GM12878 (cell line): ENCODE results near the gene TLR9. TPM values are rescaled to one million over a fixed set of nuclear protein-coding genes. Genes with fewer than 3 reads are reported as not detected.

ENCODE experiments used
- ATAC-seq: fragments of 200-7000 bp; cut with Tn5 transposase; 3 replicates; pipeline ENCODE4 v1.9.1; 2020; ENCODE audit warnings: mild to moderate bottlenecking, moderate library complexity
- BruUV-seq: library from RNA; stranded (reverse); fragments of 400-500 nt; replicated peaks from 2 replicates; lab custom pipeline; 2021; lab: Mats Ljungman, UMichigan
- CTCF ChIA-PET: fragments of 300-600 bp; sonication (Branson Sonifier 250); formaldehyde crosslinking; extraction: SDS; loops from one replicate; lab custom pipeline; 2021; ENCODE audit warnings: inconsistent platforms; lab: Yijun Ruan, JAX
- POLR2A ChIA-PET: fragments of 350-600 bp; formaldehyde crosslinking; extraction: SDS; loops from one replicate; lab custom pipeline; 2021; ENCODE audit warnings: inconsistent platforms; lab: Charles Lee
- RAD21 ChIA-PET: fragments of 300-600 bp; sonication (Branson Sonifier 250); formaldehyde crosslinking; loops from one replicate; lab custom pipeline; 2023; ENCODE audit warnings: antibody characterized with exemption; ENCODE audit not compliant: unreplicated experiment; lab: Charles Lee
- SMC1A ChIA-PET: fragments of 300-600 bp; sonication (Branson Sonifier 250); formaldehyde crosslinking; loops from one replicate; lab custom pipeline; 2023; ENCODE audit not compliant: unreplicated experiment, uncharacterized antibody; lab: Charles Lee
- DNase-seq: peaks from one replicate; pipeline ENCODE4 v3.0.0-alpha.2; 2011; ENCODE audit warnings: low read depth, low spot score
- FAIRE-seq: peaks from 3 replicates; lab custom pipeline; 2011; peaks lifted over from hg19 to GRCh38; lab: Jason Lieb, UNC
- H2AFZ ChIP-seq: 2 replicates; pipeline ENCODE4 v1.6.0; 2011; ENCODE audit warnings: low read depth, low read length, control low read depth; ENCODE audit not compliant: control insufficient read depth
- H3K27ac ChIP-seq: 2 replicates; pipeline ENCODE4 v1.5.1; 2011; ENCODE audit warnings: control low read depth; ENCODE audit not compliant: control insufficient read depth, insufficient read depth
- H3K27me3 ChIP-seq, 2 experiments: replicated peaks in 1 of 2; 2 replicates each; pipeline versions ENCODE4 v1.6.0 to v1.6.1; 2011; ENCODE audit warnings: low read length in 1 of 2; ENCODE audit not compliant: control insufficient read depth in 2 of 2, insufficient read depth in 2 of 2
- H3K36me3 ChIP-seq, 2 experiments: 2 replicates each; pipeline ENCODE4 v1.5.1; 2011; ENCODE audit warnings: low read length in 1 of 2; ENCODE audit not compliant: control insufficient read depth in 2 of 2, insufficient read depth in 2 of 2
- H3K4me1 ChIP-seq: 2 replicates; pipeline ENCODE4 v1.6.1; 2011; ENCODE audit warnings: mild to moderate bottlenecking, low read length, moderate library complexity, mixed read lengths; ENCODE audit not compliant: control insufficient read depth, insufficient read depth
- H3K4me2 ChIP-seq: 2 replicates; pipeline ENCODE4 v1.6.0; 2011; ENCODE audit warnings: control low read depth; ENCODE audit not compliant: control insufficient read depth, insufficient read depth
- H3K4me3 ChIP-seq: fragments of 200-600 bp; sonication (generic); 2 replicates; pipeline ENCODE4 v1.5.1; 2016
- H3K79me2 ChIP-seq: 2 replicates; pipeline ENCODE4 v1.6.0; 2011; ENCODE audit warnings: low read length; ENCODE audit not compliant: control insufficient read depth, insufficient read depth
- H3K9ac ChIP-seq: 2 replicates; pipeline ENCODE4 v1.8.0; 2011; ENCODE audit warnings: low read length, control low read depth, mixed read lengths; ENCODE audit not compliant: control insufficient read depth, insufficient read depth
- H3K9me3 ChIP-seq: replicated peaks from 3 replicates; pipeline ENCODE4 v1.5.1; 2011; ENCODE audit warnings: mild to moderate bottlenecking, low read length; ENCODE audit not compliant: control insufficient read depth, insufficient read depth
- H4K20me1 ChIP-seq: 2 replicates; pipeline ENCODE4 v1.6.0; 2011; ENCODE audit not compliant: control insufficient read depth, insufficient read depth
- CBX3 ChIP-seq: fragments of 200-600 bp; sonication (generic); IDR thresholded peaks from 2 replicates; pipeline ENCODE4 v1.6.1; 2016; ENCODE audit warnings: low read depth, borderline replicate concordance
- ETV6 ChIP-seq, 2 experiments: fragments of 450-650 bp in 1 of 2; IDR thresholded peaks in 1 of 2; conservative IDR thresholded peaks in 1 of 2; 2 replicates each; pipeline ENCODE4 v1.6.1; 2014; ENCODE audit warnings: antibody characterized with exemption in 1 of 2, borderline replicate concordance in 1 of 2, low read depth in 1 of 2, mild to moderate bottlenecking in 1 of 2, moderate library complexity in 1 of 2
- KDM1A ChIP-seq: fragments of 200-600 bp; sonication (generic); IDR thresholded peaks from 2 replicates; pipeline ENCODE4 v1.6.1; 2016; ENCODE audit warnings: borderline replicate concordance
- RBBP5 ChIP-seq: fragments of 200-600 bp; sonication (generic); conservative IDR thresholded peaks from 2 replicates; pipeline ENCODE4 v1.6.1; 2016
- RELB ChIP-seq: fragments of 450-650 bp; IDR thresholded peaks from 2 replicates; pipeline ENCODE4 v1.6.1; 2017; ENCODE audit warnings: low read depth, mild to moderate bottlenecking, moderate library complexity
- REST ChIP-seq: IDR thresholded peaks from 2 replicates; pipeline ENCODE4 v1.6.1; 2012; ENCODE audit warnings: mild to moderate bottlenecking, low read depth, low read length
- ZBED1 ChIP-seq: IDR thresholded peaks from 2 replicates; pipeline ENCODE4 v1.6.1; 2016; ENCODE audit warnings: borderline replicate concordance
- ZNF217 ChIP-seq: fragments of 450-650 bp; IDR thresholded peaks from 2 replicates; pipeline ENCODE4 v1.6.1; 2017; ENCODE audit warnings: antibody characterized with exemption, mild to moderate bottlenecking
- ZNF592 ChIP-seq: fragments of 450-650 bp; IDR thresholded peaks from 2 replicates; pipeline ENCODE4 v1.6.1; 2017; ENCODE audit warnings: mild to moderate bottlenecking, moderate library complexity
- ZNF687 ChIP-seq: fragments of 450-650 bp; IDR thresholded peaks from 2 replicates; pipeline ENCODE4 v1.6.1; 2017; ENCODE audit warnings: mild to moderate bottlenecking, moderate library complexity
- in situ Hi-C: fragments of 300-500 bp; cut with MboI; formaldehyde crosslinking; loops from 9 replicates; pipeline ENCODE4 v1.14.3; 2018; ENCODE audit warnings: mixed read lengths
- intact Hi-C: fragments of 100-400 bp; cut with micrococcal nuclease; formaldehyde crosslinking; loops from one replicate; pipeline ENCODE4 v1.14.2; 2022; ENCODE audit not compliant: unreplicated experiment
- polyA plus RNA-seq, 11 experiments: library from polyadenylated mRNA; depleted of rRNA in 4 of 11; unstranded in 6 of 11; stranded (reverse) in 5 of 11; fragments of >200 nt; fragmentation: Nextera tagmentation in 4 of 11; fragmentation: Illumina TruSeq in 1 of 11; extraction: Ambion mirVana in 4 of 11; extraction: Trizol in 1 of 11; gene quantifications; 1 replicate in 1 of 11; 2 replicates in 10 of 11; pipeline versions ENCODE4 v1.2.1 to v1.2.3, GENCODE V29; 2011 to 2016; ENCODE audit warnings: inconsistent platforms in 2 of 11, missing spikeins in 2 of 11, low read depth in 1 of 11
- total RNA-seq, 4 experiments: library from RNA; depleted of rRNA in 3 of 4; stranded (reverse); fragments of >200 nt in 3 of 4; fragmentation: Illumina TruSeq in 1 of 4; extraction: Trizol in 1 of 4; gene quantifications; 2 replicates each; pipeline versions ENCODE4 v1.2.1 to v1.2.3, GENCODE V29; 2013 to 2021

TLR9 gene
- total and polyA plus RNA-seq, 10 of the 15 experiments (the other 5 are each of a cell fraction or from before 2014, with no cell fraction given), result 0.10 to 4.8 (median 0.53) TPM; not detected in 1

GRCh38 chr3:52210037-52210436 is 15.4 kb downstream of the TLR9 start:
- CTCF ChIA-PET, result interaction anchor here (1.1 to 5.6 kb wide), 6 partner anchors 8 to 129 kb away, joined by 3 to 44 read pairs (median 4); partner anchors contain the start of gene TLR9
- BruUV-seq, result no TSS peak
- no peak for DNase-seq
- H3K36me3 ChIP-seq, result peaks cover 23 to 53% of the 10 kb centered on the region in 2 experiments
- intact Hi-C loops (no loop called here), in situ Hi-C loops (no loop called here)
- H3K4me2 ChIP-seq, result no peak overlapping the region
- SMC1A ChIA-PET, result no interaction called here
- no peaks in the 10 kb centered on the region for H3K27me3 ChIP-seq
- RAD21 ChIA-PET, result interaction anchor here (1.0 to 1.4 kb wide), 2 partner anchors 11 to 209 kb away, joined by 3 to 4 read pairs; no protein-coding TSS in a partner anchor
- H3K9me3 ChIP-seq, result no peaks in the 10 kb centered on the region
- H3K4me1 ChIP-seq, result no peaks in the 10 kb centered on the region
- POLR2A ChIA-PET, result interaction anchor here (0.8 to 1.5 kb wide), 2 partner anchors 9 to 39 kb away, joined by 3 read pairs; no protein-coding TSS in a partner anchor
- no peak for FAIRE-seq
- H2AFZ ChIP-seq, result no peak overlapping the region
- H4K20me1 ChIP-seq, result no peaks in the 10 kb centered on the region
- ATAC-seq, result no peak
- no peak overlapping the region for H3K27ac ChIP-seq
- no peak overlapping the region for H3K4me3 ChIP-seq
- H3K79me2 ChIP-seq, result no peaks in the 10 kb centered on the region; the same call in 1 of the 2 replicates
- H3K9ac ChIP-seq, result no peak overlapping the region
- TF ChIP-seq ZNF217 (no peak), KDM1A (no peak), ZNF687 (no peak), CBX3 (no peak), RELB (no peak), RBBP5 (no peak), ETV6 (conservative IDR thresholded peaks at IDR 0.05 in 1 of 2, IDR thresholded peaks at IDR 0.05 in 1 of 2; ENCODE audit: borderline replicate concordance in 1 of 2, low read depth in 1 of 2) (no peak), ZBED1 (no peak), REST (no peak), ZNF592 (no peak)
